ENCODE results near the gene TTC23L. TPM values are rescaled to one million over a fixed set of nuclear protein-coding genes. Genes with fewer than 3 reads are reported as not detected.

The TTC23L gene
- total and polyA plus RNA-seq, 2 experiments from 2014 or later, result 2.2 to 2.3 TPM

DNA sequence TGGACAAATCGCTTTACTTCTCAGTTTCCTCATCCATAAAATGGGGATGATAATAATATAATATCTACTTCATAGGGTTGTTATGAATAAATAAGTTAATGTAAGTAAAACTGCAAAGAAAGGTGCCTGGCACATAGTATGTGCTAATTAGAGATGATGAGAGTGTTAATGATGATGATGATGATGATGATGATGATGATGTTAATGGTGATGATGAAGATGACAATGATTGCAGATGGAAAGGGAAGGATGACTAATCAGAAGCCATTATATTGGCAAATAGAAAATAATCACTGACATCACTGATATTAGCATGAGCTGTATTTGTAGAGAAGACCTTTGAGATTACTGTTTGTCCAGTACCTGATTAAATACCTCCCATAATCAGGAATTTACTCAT is 55.8 kb downstream of the TTC23L start:
- H3K27me3 Mint-ChIP-seq (ENCODE audit: insufficient read depth, low read depth, poor library complexity), result no peaks in the 10 kb centered on the region
- Histone ChIP-seq H3K4me3 (no peak overlapping the region), H3K79me2 (replicated peaks; ENCODE audit: insufficient read depth) (no peaks in the 10 kb centered on the region), H3K9me2 (ENCODE audit: insufficient read depth) (no peaks in the 10 kb centered on the region), H4K20me1 (replicated peaks; ENCODE audit: insufficient read depth) (no peaks in the 10 kb centered on the region), H3K4me2 (no peak overlapping the region), H3K36me3 (ENCODE audit: insufficient read depth) (no peaks in the 10 kb centered on the region), H3K27ac (ENCODE audit: low read depth) (no peak overlapping the region), H2AFZ (no peak overlapping the region), H3K27me3 (ENCODE audit: insufficient read depth) (no peaks in the 10 kb centered on the region), H3K4me1 (ENCODE audit: insufficient read depth) (peaks cover 18% of the 10 kb centered on the region; the same call in 1 of the 2 replicates), H3F3A (replicated peaks; ENCODE audit: low read depth) (0 out of 2 replicates have a peak, but pooled peaks cover 2% of the 10 kb centered on the region)
- no peaks in the 10 kb centered on the region for H3K9me3 Mint-ChIP-seq
- no peak for ATAC-seq
- DNase-seq (ENCODE audit: low spot score), result no peak
- H3K36me3 Mint-ChIP-seq (ENCODE audit: low read depth), result no peaks in the 10 kb centered on the region
- no peak for TF ChIP-seq NANOG (IDR thresholded peaks at IDR 0.05; ENCODE audit: borderline replicate concordance)
- TF ChIP-seq, protein P1, sequence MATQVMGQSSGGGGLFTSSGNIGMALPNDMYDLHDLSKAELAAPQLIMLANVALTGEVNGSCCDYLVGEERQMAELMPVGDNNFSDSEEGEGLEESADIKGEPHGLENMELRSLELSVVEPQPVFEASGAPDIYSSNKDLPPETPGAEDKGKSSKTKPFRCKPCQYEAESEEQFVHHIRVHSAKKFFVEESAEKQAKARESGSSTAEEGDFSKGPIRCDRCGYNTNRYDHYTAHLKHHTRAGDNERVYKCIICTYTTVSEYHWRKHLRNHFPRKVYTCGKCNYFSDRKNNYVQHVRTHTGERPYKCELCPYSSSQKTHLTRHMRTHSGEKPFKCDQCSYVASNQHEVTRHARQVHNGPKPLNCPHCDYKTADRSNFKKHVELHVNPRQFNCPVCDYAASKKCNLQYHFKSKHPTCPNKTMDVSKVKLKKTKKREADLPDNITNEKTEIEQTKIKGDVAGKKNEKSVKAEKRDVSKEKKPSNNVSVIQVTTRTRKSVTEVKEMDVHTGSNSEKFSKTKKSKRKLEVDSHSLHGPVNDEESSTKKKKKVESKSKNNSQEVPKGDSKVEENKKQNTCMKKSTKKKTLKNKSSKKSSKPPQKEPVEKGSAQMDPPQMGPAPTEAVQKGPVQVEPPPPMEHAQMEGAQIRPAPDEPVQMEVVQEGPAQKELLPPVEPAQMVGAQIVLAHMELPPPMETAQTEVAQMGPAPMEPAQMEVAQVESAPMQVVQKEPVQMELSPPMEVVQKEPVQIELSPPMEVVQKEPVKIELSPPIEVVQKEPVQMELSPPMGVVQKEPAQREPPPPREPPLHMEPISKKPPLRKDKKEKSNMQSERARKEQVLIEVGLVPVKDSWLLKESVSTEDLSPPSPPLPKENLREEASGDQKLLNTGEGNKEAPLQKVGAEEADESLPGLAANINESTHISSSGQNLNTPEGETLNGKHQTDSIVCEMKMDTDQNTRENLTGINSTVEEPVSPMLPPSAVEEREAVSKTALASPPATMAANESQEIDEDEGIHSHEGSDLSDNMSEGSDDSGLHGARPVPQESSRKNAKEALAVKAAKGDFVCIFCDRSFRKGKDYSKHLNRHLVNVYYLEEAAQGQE (IDR thresholded peaks at IDR 0.05; ENCODE audit: unreplicated experiment), result no peak
- peaks cover 18% of the 10 kb centered on the region for H3K4me1 Mint-ChIP-seq
- H3K27ac Mint-ChIP-seq, result no peak overlapping the region
- H3K4me3 Mint-ChIP-seq, result no peak overlapping the region

DNA sequence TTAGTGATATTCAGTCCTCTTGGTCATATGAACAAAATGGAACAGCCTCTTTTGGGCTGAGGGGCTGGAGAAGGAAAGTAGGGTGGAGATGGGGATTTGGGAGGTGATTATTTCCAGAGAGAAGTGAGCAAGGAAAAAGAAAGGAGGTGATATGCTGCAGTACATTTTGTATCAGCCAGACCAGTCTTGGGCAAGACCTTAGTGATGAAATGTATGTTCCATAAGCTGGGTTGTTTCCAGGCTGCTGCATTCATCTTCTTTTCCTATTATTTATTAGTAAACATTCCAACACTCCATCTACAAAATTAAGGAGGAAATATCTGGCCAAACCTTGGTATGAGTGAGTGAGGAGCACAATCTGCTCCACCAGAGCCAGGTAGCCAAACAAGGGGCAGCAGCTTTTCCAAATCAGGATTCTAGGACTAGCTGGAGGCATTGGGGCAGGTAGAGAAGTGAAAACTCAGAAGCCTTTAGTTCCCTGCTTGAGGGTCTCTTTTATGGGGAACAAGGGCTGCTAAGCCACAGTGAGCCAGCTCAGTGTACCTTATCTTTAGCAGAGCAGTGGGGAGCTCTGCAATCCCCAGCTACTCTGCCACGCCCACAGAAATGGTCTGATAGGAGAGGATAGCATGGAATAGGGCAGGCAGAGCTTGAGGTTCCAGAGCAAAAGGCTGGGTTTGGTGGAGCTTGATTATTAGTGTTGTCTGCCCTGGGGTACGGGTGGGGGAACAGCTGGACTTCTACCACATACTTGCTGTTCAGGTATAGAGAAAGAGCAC is 56.9 kb downstream of the TTC23L start:
- H3K27me3 ChIP-seq (ENCODE audit: insufficient read depth), result no peaks in the 10 kb centered on the region
- H3K4me3 ChIP-seq, result no peak overlapping the region
- Mint-ChIP-seq H3K4me1 (peaks cover 18% of the 10 kb centered on the region), H3K27me3 (ENCODE audit: insufficient read depth, low read depth, poor library complexity) (no peaks in the 10 kb centered on the region), H3K36me3 (ENCODE audit: low read depth) (no peaks in the 10 kb centered on the region), H3K27ac (0 out of 2 replicates have a peak overlapping the region, but pooled peaks have one; percentile 19), H3K4me3 (no peak overlapping the region), H3K9me3 (no peaks in the 10 kb centered on the region)
- H3K4me1 ChIP-seq (ENCODE audit: insufficient read depth), result peaks cover 18% of the 10 kb centered on the region; the same call in 1 of the 2 replicates
- no peaks in the 10 kb centered on the region for H3K79me2 ChIP-seq (replicated peaks; ENCODE audit: insufficient read depth)
- H2AFZ ChIP-seq, result no peak overlapping the region
- H3F3A ChIP-seq (replicated peaks; ENCODE audit: low read depth), result 0 out of 2 replicates have a peak, but pooled peaks cover 2% of the 10 kb centered on the region
- DNase-seq (ENCODE audit: low spot score) (no peak), ATAC-seq (peak; percentile 37; the same call in 1 of the 3 replicates)
- H3K9me2 ChIP-seq (ENCODE audit: insufficient read depth), result no peaks in the 10 kb centered on the region
- no peaks in the 10 kb centered on the region for H4K20me1 ChIP-seq (replicated peaks; ENCODE audit: insufficient read depth)
- no peaks in the 10 kb centered on the region for H3K36me3 ChIP-seq (ENCODE audit: insufficient read depth)
- no peak overlapping the region for H3K4me2 ChIP-seq
- no peak overlapping the region for H3K27ac ChIP-seq (ENCODE audit: low read depth)
- TF ChIP-seq, protein P2, sequence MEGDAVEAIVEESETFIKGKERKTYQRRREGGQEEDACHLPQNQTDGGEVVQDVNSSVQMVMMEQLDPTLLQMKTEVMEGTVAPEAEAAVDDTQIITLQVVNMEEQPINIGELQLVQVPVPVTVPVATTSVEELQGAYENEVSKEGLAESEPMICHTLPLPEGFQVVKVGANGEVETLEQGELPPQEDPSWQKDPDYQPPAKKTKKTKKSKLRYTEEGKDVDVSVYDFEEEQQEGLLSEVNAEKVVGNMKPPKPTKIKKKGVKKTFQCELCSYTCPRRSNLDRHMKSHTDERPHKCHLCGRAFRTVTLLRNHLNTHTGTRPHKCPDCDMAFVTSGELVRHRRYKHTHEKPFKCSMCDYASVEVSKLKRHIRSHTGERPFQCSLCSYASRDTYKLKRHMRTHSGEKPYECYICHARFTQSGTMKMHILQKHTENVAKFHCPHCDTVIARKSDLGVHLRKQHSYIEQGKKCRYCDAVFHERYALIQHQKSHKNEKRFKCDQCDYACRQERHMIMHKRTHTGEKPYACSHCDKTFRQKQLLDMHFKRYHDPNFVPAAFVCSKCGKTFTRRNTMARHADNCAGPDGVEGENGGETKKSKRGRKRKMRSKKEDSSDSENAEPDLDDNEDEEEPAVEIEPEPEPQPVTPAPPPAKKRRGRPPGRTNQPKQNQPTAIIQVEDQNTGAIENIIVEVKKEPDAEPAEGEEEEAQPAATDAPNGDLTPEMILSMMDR (conservative IDR thresholded peaks at IDR 0.05; ENCODE audit: low read depth in 2 of 2), result no peak
- TF ChIP-seq, protein P3, sequence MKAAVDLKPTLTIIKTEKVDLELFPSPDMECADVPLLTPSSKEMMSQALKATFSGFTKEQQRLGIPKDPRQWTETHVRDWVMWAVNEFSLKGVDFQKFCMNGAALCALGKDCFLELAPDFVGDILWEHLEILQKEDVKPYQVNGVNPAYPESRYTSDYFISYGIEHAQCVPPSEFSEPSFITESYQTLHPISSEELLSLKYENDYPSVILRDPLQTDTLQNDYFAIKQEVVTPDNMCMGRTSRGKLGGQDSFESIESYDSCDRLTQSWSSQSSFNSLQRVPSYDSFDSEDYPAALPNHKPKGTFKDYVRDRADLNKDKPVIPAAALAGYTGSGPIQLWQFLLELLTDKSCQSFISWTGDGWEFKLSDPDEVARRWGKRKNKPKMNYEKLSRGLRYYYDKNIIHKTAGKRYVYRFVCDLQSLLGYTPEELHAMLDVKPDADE (IDR thresholded peaks at IDR 0.05), result no peak
- TF ChIP-seq POLR2AphosphoS5 (IDR thresholded peaks at IDR 0.05; ENCODE audit: low read depth), result no peak
- TF ChIP-seq, protein P1 (IDR thresholded peaks at IDR 0.05; ENCODE audit: unreplicated experiment), result no peak
- no peak for TF ChIP-seq ZNF331 (CRISPR knock-in tag; IDR thresholded peaks at IDR 0.05; ENCODE audit: low read depth)
- TF ChIP-seq ZNF114 (CRISPR knock-in tag; IDR thresholded peaks at IDR 0.05), result no peak
